ENCODE results near the gene NAGPA. TPM values are rescaled to one million over a fixed set of nuclear protein-coding genes. Genes with fewer than 3 reads are reported as not detected.

The NAGPA gene
- total RNA-seq, 1 experiment from 2014 or later = 12.5 TPM

- ChIA-PET POLR2A (no interaction called here), CTCF (interaction anchor here (1.3 to 1.8 kb wide), 2 partner anchors 13 to 15 kb away, joined by 9 to 15 read pairs; no protein-coding TSS in a partner anchor)
- peaks cover 3% of the 10 kb centered on the region; the same call in 1 of the 2 replicates for H3K27me3 Mint-ChIP-seq (ENCODE audit: low read depth)
Observed at GRCh38 chr16:5071341-5071680, 37.6 kb upstream of the NAGPA start.

GRCh38 chr16:5070431-5071186, 36.9 kb upstream of the NAGPA start:
- POLR2A ChIA-PET = no interaction called here
- DNase-seq (ENCODE audit: low spot score) = no peak
- no peak overlapping the region for H3K27ac Mint-ChIP-seq
- H3K4me1 Mint-ChIP-seq = peaks cover 12% of the 10 kb centered on the region
- CTCF ChIA-PET = interaction anchor here (1.0 kb wide), 1 partner anchor 14 kb away, joined by 4 read pairs; no protein-coding TSS in a partner anchor
- no peak overlapping the region for H3K4me3 Mint-ChIP-seq
- H3K36me3 Mint-ChIP-seq = peaks cover 13% of the 10 kb centered on the region
- no peaks in the 10 kb centered on the region for H3K9me3 Mint-ChIP-seq
- peaks cover 3% of the 10 kb centered on the region; the same call in 1 of the 2 replicates for H3K27me3 Mint-ChIP-seq (ENCODE audit: low read depth)
- no peak for ATAC-seq
- no peak for TF ChIP-seq ZNF423 (CRISPR knock-in tag; IDR thresholded peaks at IDR 0.05)
- TF ChIP-seq NFATC4 (CRISPR knock-in tag; IDR thresholded peaks at IDR 0.05) = no peak
- TF ChIP-seq ZNF219 (CRISPR knock-in tag; IDR thresholded peaks at IDR 0.05; ENCODE audit: borderline replicate concordance) = no peak
- no peak for TF ChIP-seq USF1 (CRISPR knock-in tag; IDR thresholded peaks at IDR 0.05)
- TF ChIP-seq TCF7 (CRISPR knock-in tag; IDR thresholded peaks at IDR 0.05; ENCODE audit: low read depth) = no peak
- no peak for TF ChIP-seq NFYB (CRISPR knock-in tag; conservative IDR thresholded peaks at IDR 0.05; ENCODE audit: low read depth)
- no peak for TF ChIP-seq ZNF232 (CRISPR knock-in tag; IDR thresholded peaks at IDR 0.05)
- TF ChIP-seq ELF4 (CRISPR knock-in tag; IDR thresholded peaks at IDR 0.05; ENCODE audit: low read depth) = no peak
- no peak for TF ChIP-seq RORB (CRISPR knock-in tag; IDR thresholded peaks at IDR 0.05)
- TF ChIP-seq ZNF425 (CRISPR knock-in tag; conservative IDR thresholded peaks at IDR 0.05) = no peak
- no peak for TF ChIP-seq JAZF1 (CRISPR knock-in tag; IDR thresholded peaks at IDR 0.05)

More at GRCh38 chr16:5071341-5071680, 37.6 kb upstream of the NAGPA start:
- H3K4me1 Mint-ChIP-seq = peaks cover 12% of the 10 kb centered on the region
- TF ChIP-seq HMGXB4 (CRISPR knock-in tag; IDR thresholded peaks at IDR 0.05) (no peak), PRDM15 (CRISPR knock-in tag; IDR thresholded peaks at IDR 0.05) (no peak), TP53 (CRISPR knock-in tag; IDR thresholded peaks at IDR 0.05) (no peak), NFE2L1 (CRISPR knock-in tag; IDR thresholded peaks at IDR 0.05) (no peak), EMX1 (CRISPR knock-in tag; IDR thresholded peaks at IDR 0.05) (no peak), USF2 (CRISPR knock-in tag; IDR thresholded peaks at IDR 0.05) (no peak), E2F4 (CRISPR knock-in tag; IDR thresholded peaks at IDR 0.05; ENCODE audit: borderline replicate concordance, low read depth) (no peak)
- H3K27ac Mint-ChIP-seq = no peak overlapping the region
- peaks cover 20% of the 10 kb centered on the region for H3K36me3 Mint-ChIP-seq
- no peaks in the 10 kb centered on the region for H3K9me3 Mint-ChIP-seq
- DNase-seq (ENCODE audit: low spot score) (no peak), ATAC-seq (no peak)
- peak overlapping the region; percentile 93 for H3K4me3 Mint-ChIP-seq

Data from WTC11 (cell line).